Breast epithelium (tissue), 4 donors: ENCODE measurements around the gene SERPINA4. TPM values are rescaled to one million over a fixed set of nuclear protein-coding genes. Genes with fewer than 3 reads are reported as not detected.
A peak's percentile ranks its signal among the peaks of the same experiment; 100 is the strongest.

Source experiments
- DNase-seq, 2 donors: peaks; one replicate each; pipeline ENCODE4 v3.0.0-alpha.2; 2019; ENCODE audit warnings: low spot score in 2 of 2
- H3K27ac ChIP-seq, 2 donors: fragments of 200-600 bp; sonication (generic) in 1 of 2; one replicate each; pipeline ENCODE4 v1.5.1; 2016 to 2019; ENCODE audit warnings: mild to moderate bottlenecking in 1 of 2
- H3K27me3 ChIP-seq, 2 donors: fragments of 200-600 bp; sonication (generic) in 1 of 2; one replicate each; pipeline versions ENCODE4 v1.5.1 to v1.6.0; 2017 to 2019; ENCODE audit warnings: control low read depth in 1 of 2, mild to moderate bottlenecking in 1 of 2
- H3K36me3 ChIP-seq: fragments of 200-600 bp; one replicate; pipeline ENCODE4 v1.5.1; 2019
- H3K4me1 ChIP-seq, 2 donors: fragments of 200-600 bp; sonication (generic); one replicate each; pipeline ENCODE4 v1.5.1; 2016 to 2019; ENCODE audit warnings: control low read depth in 1 of 2
- H3K4me3 ChIP-seq, 3 donors: fragments of 200-600 bp; sonication (generic); 1 replicate in 2 of 3; 2 replicates in 1 of 3; pipeline ENCODE4 v1.5.1; 2016 to 2019; ENCODE audit warnings: mild to moderate bottlenecking in 3 of 3, moderate library complexity in 2 of 3
- H3K9me3 ChIP-seq, 2 donors: fragments of 200-600 bp; sonication (generic) in 1 of 2; one replicate each; pipeline ENCODE4 v1.5.1; 2016 to 2019; ENCODE audit warnings: control low read depth in 1 of 2
- POLR2A ChIP-seq: fragments of 450-650 bp; IDR thresholded peaks from one replicate; pipeline ENCODE4 v1.6.1; 2016; ENCODE audit warnings: antibody characterized with exemption, mild to moderate bottlenecking, moderate library complexity
- POLR2AphosphoS5 ChIP-seq, 3 donors: sonication (generic); formaldehyde crosslinking; IDR thresholded peaks; one replicate each; pipeline ENCODE4 v1.6.1; 2017; ENCODE audit warnings: antibody characterized with exemption in 3 of 3
- intact Hi-C: fragments of 100-400 bp; cut with DNase I; formaldehyde crosslinking; loops from one replicate; pipeline ENCODE4 v1.15.1; 2023; ENCODE audit warnings: low total_unique reads
- total RNA-seq, 3 donors: library from RNA; depleted of rRNA; stranded (reverse); fragments of >200 nt; gene quantifications; one replicate each; pipeline ENCODE4 v1.1.0, GENCODE V29; 2016
- TF ChIP-seq, protein P1 (sequence below), 3 donors: fragments of 450-650 bp; IDR thresholded peaks; one replicate each; pipeline ENCODE4 v1.5.1; 2016 to 2017; ENCODE audit warnings: antibody characterized with exemption in 3 of 3, mild to moderate bottlenecking in 3 of 3, moderate library complexity in 3 of 3

Gene SERPINA4
- total RNA-seq, 3 donors from 2014 or later = not detected

DNA sequence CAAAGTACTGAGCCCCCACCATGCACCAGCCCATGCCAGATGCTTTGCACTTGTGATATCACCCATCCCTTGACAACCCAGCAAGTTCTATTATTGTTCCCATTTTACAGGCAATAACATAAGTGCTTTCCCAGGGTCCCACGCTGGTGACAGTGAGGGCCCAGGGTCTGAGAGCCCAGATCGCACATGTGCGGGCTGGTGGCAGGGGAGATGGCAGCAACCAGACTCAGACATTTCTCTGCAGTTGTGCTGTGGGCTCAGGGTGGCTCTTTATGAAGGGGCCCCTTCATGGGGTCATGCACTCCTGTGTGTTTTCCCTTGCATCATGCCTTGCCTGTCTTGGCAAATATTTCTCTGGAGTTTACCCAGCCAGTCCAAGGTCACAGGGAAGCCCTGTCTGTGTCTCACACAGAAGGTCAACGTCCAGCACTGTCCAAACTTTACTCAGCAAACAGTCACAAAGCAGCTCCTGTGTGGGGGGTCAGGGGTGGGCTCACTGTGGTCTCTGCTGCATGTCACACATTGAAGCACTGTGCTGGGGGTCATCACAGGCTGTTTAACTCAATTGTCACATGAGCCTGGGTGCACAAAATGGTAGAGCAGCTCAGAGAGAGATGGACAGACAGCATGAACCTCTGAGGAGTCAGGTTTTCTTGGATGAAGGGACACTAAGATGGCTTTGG lies 32.6 kb downstream of the SERPINA4 start:
- intact Hi-C loops = no loop called here
- DNase-seq = no peak

DNA sequence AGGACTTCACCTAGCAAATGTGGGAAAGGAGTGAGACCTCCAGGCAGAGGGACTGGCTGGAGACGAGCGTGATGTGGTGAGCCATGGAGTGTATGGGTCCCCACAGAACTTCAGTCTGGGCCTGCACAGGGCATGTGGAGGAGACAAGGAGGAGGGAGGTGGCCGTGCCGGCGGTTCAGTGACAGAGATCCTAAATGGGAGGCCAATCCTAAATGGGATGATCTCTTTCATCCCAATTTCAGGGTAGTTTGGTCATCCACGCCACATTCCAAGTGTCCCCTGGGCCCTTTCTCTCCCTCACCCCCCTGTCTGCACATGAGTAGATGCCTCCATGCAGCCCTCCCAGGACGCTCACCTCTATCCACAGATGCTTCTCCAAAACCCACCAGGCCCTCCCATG lies 33.2 kb downstream of the SERPINA4 start:
- Histone ChIP-seq H3K27me3 (no peaks in the 10 kb centered on the region), H3K36me3 (no peaks in the 10 kb centered on the region), H3K4me1 (peaks cover 7 to 15% of the 10 kb centered on the region in 2 donors), H3K9me3 (no peaks in the 10 kb centered on the region), H3K4me3 (no peak overlapping the region), H3K27ac (no peak overlapping the region)
- DNase-seq = no peak
- intact Hi-C loops = no loop called here
- TF ChIP-seq POLR2AphosphoS5 (IDR thresholded peaks at IDR 0.05) (no peak), POLR2A (no peak)
- TF ChIP-seq, protein P1, sequence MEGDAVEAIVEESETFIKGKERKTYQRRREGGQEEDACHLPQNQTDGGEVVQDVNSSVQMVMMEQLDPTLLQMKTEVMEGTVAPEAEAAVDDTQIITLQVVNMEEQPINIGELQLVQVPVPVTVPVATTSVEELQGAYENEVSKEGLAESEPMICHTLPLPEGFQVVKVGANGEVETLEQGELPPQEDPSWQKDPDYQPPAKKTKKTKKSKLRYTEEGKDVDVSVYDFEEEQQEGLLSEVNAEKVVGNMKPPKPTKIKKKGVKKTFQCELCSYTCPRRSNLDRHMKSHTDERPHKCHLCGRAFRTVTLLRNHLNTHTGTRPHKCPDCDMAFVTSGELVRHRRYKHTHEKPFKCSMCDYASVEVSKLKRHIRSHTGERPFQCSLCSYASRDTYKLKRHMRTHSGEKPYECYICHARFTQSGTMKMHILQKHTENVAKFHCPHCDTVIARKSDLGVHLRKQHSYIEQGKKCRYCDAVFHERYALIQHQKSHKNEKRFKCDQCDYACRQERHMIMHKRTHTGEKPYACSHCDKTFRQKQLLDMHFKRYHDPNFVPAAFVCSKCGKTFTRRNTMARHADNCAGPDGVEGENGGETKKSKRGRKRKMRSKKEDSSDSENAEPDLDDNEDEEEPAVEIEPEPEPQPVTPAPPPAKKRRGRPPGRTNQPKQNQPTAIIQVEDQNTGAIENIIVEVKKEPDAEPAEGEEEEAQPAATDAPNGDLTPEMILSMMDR (IDR thresholded peaks at IDR 0.05) = no peak

More for the DNA sequence above, 32.6 kb downstream of the SERPINA4 start:
- no peaks in the 10 kb centered on the region for H3K9me3 ChIP-seq
- no peaks in the 10 kb centered on the region for H3K36me3 ChIP-seq
- no peak overlapping the region for H3K4me3 ChIP-seq
- TF ChIP-seq POLR2AphosphoS5 (IDR thresholded peaks at IDR 0.05) (no peak), POLR2A (no peak)
- TF ChIP-seq, protein P1 (IDR thresholded peaks at IDR 0.05) = no peak
- no peak overlapping the region for H3K27ac ChIP-seq
- no peaks in the 10 kb centered on the region for H3K27me3 ChIP-seq
- peaks cover 5 to 11% of the 10 kb centered on the region in 2 donors for H3K4me1 ChIP-seq

DNA sequence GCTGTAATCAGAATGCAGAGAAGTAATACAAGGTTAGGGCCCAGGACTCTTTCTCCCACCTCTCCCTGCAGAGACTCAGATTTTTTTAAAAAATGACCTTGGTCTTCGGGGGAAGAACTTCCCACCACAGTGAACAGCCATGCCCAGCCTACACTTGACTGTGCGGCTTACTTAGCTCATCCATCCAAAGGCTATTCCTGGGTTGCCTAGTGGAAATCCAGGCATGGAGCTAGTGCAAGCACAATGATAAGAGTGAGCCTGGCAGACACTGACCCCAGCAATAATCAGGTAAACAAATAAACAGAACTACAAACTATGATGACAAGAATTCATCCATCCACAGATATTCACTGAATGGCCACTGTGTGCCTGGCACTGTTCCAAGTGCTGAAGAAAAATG lies 34.7 kb downstream of the SERPINA4 start:
- H3K27me3 ChIP-seq = no peaks in the 10 kb centered on the region
- intact Hi-C loops = no loop called here
- H3K4me3 ChIP-seq = no peak overlapping the region
- TF ChIP-seq, protein P1 (IDR thresholded peaks at IDR 0.05) = no peak
- no peak overlapping the region for H3K27ac ChIP-seq
- H3K36me3 ChIP-seq = no peaks in the 10 kb centered on the region
- no peak for DNase-seq
- H3K9me3 ChIP-seq = no peaks in the 10 kb centered on the region
- peaks cover 14 to 27% of the 10 kb centered on the region in 2 donors for H3K4me1 ChIP-seq

DNA sequence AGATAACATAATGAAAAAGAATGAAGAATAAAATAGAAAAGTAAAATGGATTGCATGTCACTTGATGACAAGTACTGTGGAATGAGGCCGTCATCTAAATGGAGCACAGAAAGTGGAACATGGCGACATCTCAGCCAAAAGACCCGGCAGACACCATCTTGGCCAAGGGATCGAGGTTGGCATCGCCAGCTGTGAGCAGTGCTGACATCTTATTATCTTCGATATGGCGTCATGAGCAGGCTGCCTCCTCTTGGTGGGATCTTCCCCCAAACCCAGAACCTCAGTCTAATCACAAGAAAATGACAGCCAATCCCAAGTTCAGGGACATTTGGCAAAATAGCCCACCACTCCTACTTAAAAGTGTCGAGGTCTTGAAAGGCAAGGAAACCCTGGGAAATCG lies 35.1 kb downstream of the SERPINA4 start:
- no peaks in the 10 kb centered on the region for H3K9me3 ChIP-seq
- intact Hi-C loops = no loop called here
- no peak overlapping the region for H3K27ac ChIP-seq
- H3K4me1 ChIP-seq = peaks cover 14 to 27% of the 10 kb centered on the region in 2 donors
- TF ChIP-seq, protein P1 (IDR thresholded peaks at IDR 0.05) = no peak
- TF ChIP-seq POLR2A (no peak), POLR2AphosphoS5 (IDR thresholded peaks at IDR 0.05) (no peak)
- no peaks in the 10 kb centered on the region for H3K27me3 ChIP-seq
- DNase-seq = no peak
- H3K36me3 ChIP-seq = no peaks in the 10 kb centered on the region
- H3K4me3 ChIP-seq = no peak overlapping the region

DNA sequence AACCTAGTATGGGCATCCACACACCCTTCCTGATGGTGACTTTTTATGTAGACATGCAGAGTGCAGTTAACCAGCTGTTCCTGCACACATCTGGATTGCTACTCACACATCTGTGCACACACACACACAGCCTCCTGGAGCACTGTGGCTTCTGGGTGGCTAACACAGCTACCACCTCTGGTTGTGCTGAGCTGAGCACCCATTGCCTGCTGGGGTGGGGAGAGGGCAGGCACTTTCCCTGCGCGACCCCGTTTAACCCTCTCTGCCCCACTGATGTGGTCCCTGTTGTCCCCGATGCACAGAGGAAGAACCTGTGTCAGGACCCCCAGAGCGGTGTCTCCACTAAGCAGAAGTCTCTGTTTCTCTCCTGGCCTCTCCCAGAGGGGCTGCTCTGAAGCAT lies 36.5 kb downstream of the SERPINA4 start:
- Histone ChIP-seq H3K36me3 (no peaks in the 10 kb centered on the region), H3K4me1 (peaks cover 14 to 41% of the 10 kb centered on the region in 2 donors), H3K4me3 (no peak overlapping the region), H3K27me3 (no peaks in the 10 kb centered on the region), H3K9me3 (no peaks in the 10 kb centered on the region), H3K27ac (peak overlapping the region; percentile 56 to 96)
- intact Hi-C loops = no loop called here
- DNase-seq = no peak
- TF ChIP-seq, protein P1 (IDR thresholded peaks at IDR 0.05) = no peak
- TF ChIP-seq POLR2A (no peak), POLR2AphosphoS5 (IDR thresholded peaks at IDR 0.05) (no peak)
